ENCODE measurements around the gene LAMC1. TPM values are rescaled to one million over a fixed set of nuclear protein-coding genes. Genes with fewer than 3 reads are reported as not detected.

Gene LAMC1
- polyA plus RNA-seq, 1 donor from 2014 or later = 5.5 TPM

DNA sequence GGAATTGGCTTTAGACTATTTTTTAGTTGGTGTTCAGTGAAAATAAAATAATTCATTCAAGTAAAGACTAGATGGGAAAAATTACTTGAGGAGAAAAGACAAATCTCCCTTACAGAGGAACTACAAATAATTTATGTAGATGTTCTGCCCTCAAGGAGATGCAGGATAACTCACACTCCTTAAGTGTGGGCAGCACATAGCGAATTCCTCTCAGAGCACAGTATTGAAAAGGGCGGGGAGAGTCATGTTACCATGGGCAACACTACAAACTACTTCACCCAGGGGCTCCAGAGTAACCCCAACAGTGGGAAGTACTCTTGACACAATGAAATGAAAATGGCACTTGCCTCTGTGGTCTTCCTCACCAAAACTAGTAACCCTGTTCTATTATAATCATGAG lies 142.2 kb downstream of the LAMC1 start:
- H3K9me3 Mint-ChIP-seq = no peaks in the 10 kb centered on the region
- no peaks in the 10 kb centered on the region for H3K27me3 Mint-ChIP-seq
- H3K36me3 Mint-ChIP-seq = no peaks in the 10 kb centered on the region
- no peak overlapping the region for H3K4me3 Mint-ChIP-seq
- no peaks in the 10 kb centered on the region for H3K4me1 Mint-ChIP-seq
- H3K27ac Mint-ChIP-seq = no peak overlapping the region

- Mint-ChIP-seq H3K27ac (no peak overlapping the region), H3K9me3 (no peaks in the 10 kb centered on the region), H3K27me3 (peaks cover under 1% of the 10 kb centered on the region), H3K4me3 (no peak overlapping the region), H3K4me1 (no peaks in the 10 kb centered on the region), H3K36me3 (no peaks in the 10 kb centered on the region)
Measured at GRCh38 chr1:183166454-183166853, 143.2 kb downstream of the LAMC1 start.

DNA sequence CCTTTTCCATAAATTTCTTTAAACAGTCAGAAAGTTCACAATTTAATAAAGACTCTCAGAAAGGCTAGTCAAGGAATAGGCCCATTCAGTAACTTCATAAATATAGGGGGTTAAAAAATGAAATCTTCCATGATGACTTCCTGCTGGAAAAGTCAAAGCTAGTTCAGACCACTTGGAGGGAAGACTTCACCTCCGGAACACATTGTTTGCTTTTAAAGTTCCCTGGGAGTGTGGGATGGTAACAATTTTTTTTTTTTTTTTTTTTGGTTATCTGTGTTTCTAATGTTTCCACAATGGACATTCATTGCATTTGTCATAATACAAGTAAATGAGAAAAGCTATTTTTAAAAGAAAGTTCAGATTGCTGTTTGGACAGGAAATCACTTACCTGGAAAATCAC lies 144.5 kb downstream of the LAMC1 start:
- H3K4me1 Mint-ChIP-seq = no peaks in the 10 kb centered on the region
- H3K9me3 Mint-ChIP-seq = no peaks in the 10 kb centered on the region
- H3K27ac Mint-ChIP-seq = no peak overlapping the region
- peaks cover 7% of the 10 kb centered on the region for H3K27me3 Mint-ChIP-seq
- no peak overlapping the region for H3K4me3 Mint-ChIP-seq
- H3K36me3 Mint-ChIP-seq = no peaks in the 10 kb centered on the region

GRCh38 chr1:183168308-183168707 lies 145.1 kb downstream of the LAMC1 start:
- H3K4me1 Mint-ChIP-seq = no peaks in the 10 kb centered on the region
- H3K9me3 Mint-ChIP-seq = no peaks in the 10 kb centered on the region
- no peaks in the 10 kb centered on the region for H3K36me3 Mint-ChIP-seq
- no peak overlapping the region for H3K27ac Mint-ChIP-seq
- no peak overlapping the region for H3K4me3 Mint-ChIP-seq
- peaks cover 7% of the 10 kb centered on the region for H3K27me3 Mint-ChIP-seq

DNA sequence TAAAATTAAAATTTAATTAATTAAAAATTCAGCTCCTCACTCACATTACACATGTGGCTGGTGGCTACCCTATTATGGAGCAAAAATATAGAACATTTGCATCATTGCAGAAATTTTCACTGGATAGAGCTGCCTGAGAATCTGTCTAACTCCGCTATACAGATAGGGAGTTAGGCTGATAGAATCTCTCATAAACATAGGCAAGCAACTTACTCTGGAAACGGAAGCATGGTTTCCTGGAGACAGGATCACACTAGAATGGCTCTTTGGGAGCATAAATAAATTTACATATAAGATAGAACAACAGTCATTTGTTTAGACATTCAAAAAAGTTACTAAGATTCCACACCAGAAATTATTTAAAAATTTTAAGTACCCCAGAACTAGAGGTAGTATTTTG lies 150.6 kb downstream of the LAMC1 start:
- no peaks in the 10 kb centered on the region for H3K36me3 Mint-ChIP-seq

DNA sequence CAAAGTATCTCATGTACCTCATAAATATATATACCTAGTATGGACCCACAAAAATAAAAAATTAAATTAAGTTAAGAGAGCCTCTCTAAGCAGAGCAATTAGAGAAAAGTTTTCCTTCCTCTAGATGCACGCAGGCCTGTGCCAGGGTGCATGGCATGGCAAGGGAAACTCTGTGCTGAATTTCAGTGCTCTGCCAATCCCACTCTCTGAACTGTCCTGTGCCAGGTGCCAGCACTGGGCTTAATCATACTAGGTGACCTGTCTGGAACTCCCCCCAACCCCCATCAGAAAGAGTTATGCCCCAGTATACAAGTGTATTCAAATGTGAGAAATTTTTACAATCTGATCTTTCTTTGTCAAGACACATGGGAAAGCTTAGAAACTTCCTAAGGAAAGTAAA lies 152.4 kb downstream of the LAMC1 start:
- no peak overlapping the region for H3K27ac Mint-ChIP-seq

More for the DNA sequence above, 150.6 kb downstream of the LAMC1 start:
- no peaks in the 10 kb centered on the region for H3K4me1 Mint-ChIP-seq
- no peak overlapping the region for H3K4me3 Mint-ChIP-seq
- no peak overlapping the region for H3K27ac Mint-ChIP-seq
- peaks cover 1 to 6% (median 1%) of the 10 kb centered on the region in 3 donors for H3K9me3 Mint-ChIP-seq
- peaks cover 7% of the 10 kb centered on the region for H3K27me3 Mint-ChIP-seq

DNA sequence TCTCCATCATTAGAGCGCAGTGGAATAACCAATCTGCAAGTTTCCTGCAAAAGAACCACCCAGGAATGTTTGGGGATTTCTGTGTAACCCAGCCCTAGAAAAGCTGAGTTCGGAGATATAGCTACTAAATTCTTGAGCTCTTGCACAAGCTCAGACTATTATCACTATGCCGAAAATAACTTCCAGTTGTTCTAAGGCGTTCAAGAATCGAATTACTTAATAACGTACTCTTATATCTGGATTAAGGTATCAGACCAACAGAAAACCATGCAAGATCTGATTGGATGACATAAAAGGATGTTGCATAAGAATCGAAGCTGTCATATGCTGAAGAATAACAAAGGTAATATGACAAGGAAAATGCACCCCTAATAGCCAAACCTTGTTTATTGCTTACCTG lies 155.3 kb downstream of the LAMC1 start:
- Mint-ChIP-seq H3K36me3 (no peaks in the 10 kb centered on the region), H3K4me1 (peaks cover 7 to 12% (median 11%) of the 10 kb centered on the region in 3 donors), H3K27me3 (no peaks in the 10 kb centered on the region), H3K9me3 (peaks cover 1 to 6% (median 1%) of the 10 kb centered on the region in 3 donors), H3K4me3 (no peak overlapping the region), H3K27ac (no peak overlapping the region)

More for the DNA sequence above, 152.4 kb downstream of the LAMC1 start:
- H3K4me3 Mint-ChIP-seq = no peak overlapping the region
- H3K27me3 Mint-ChIP-seq = peaks cover 7% of the 10 kb centered on the region
- H3K36me3 Mint-ChIP-seq = no peaks in the 10 kb centered on the region
- H3K4me1 Mint-ChIP-seq = peaks cover 4 to 6% (median 6%) of the 10 kb centered on the region in 3 donors
- peaks cover 1 to 6% (median 1%) of the 10 kb centered on the region in 3 donors for H3K9me3 Mint-ChIP-seq

DNA sequence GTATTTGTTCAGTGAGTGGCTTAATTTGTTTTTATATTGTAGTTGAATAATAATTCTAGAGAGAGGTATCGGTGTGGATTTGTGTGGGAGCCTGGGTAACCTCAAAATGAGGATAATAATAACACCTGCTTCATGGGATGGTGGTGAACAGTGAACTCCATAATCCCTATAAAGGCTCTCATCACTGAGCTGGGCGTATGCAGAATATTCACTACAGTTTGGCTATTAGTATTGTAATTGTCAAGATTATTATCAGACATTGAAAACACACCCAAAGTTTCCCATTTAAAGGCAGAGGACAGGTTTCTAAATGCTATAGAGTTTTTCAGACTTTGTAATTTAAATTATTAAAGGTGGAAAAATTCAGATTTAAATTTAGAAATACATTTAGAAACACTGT lies 155.8 kb downstream of the LAMC1 start:
- peaks cover 7 to 12% (median 11%) of the 10 kb centered on the region in 3 donors for H3K4me1 Mint-ChIP-seq

GRCh38 chr1:183180218-183180617 lies 157.0 kb downstream of the LAMC1 start:
- H3K9me3 Mint-ChIP-seq = no peaks in the 10 kb centered on the region
- H3K27ac Mint-ChIP-seq = no peak overlapping the region
- H3K4me3 Mint-ChIP-seq = peak overlapping the region in 1 of 4 donors; percentile 71
- H3K36me3 Mint-ChIP-seq = no peaks in the 10 kb centered on the region
- H3K27me3 Mint-ChIP-seq = no peaks in the 10 kb centered on the region
- peaks cover 7 to 12% (median 11%) of the 10 kb centered on the region in 3 donors for H3K4me1 Mint-ChIP-seq

More for the DNA sequence above, 155.8 kb downstream of the LAMC1 start:
- no peak overlapping the region for H3K27ac Mint-ChIP-seq
- no peaks in the 10 kb centered on the region for H3K27me3 Mint-ChIP-seq
- no peak overlapping the region for H3K4me3 Mint-ChIP-seq
- H3K9me3 Mint-ChIP-seq = peaks cover 1 to 6% (median 1%) of the 10 kb centered on the region in 3 donors
- H3K36me3 Mint-ChIP-seq = no peaks in the 10 kb centered on the region

DNA sequence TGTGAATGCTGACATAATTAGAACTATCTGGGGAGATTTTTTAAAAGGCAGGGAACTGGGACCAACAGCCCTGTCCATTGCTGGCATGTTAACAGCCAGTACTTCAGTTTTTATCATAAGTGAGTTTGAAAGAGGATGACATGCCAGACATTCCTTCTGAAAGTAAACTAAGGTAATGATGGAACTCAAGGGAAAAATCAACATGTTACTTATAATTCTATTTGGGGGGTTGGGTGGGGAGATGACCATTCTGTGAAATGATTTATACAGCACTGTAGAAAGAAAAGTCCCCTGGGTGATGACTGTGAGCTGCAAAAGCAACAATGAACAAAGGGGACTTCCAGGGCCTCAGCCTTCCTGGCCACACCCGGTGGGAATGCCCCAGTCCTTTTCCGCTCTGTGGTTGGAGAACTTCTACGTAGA lies 157.4 kb downstream of the LAMC1 start:
- Mint-ChIP-seq H3K27ac (peak overlapping the region in 1 of 3 donors; percentile 31), H3K9me3 (no peaks in the 10 kb centered on the region), H3K4me1 (peaks cover 7 to 12% (median 11%) of the 10 kb centered on the region in 3 donors), H3K27me3 (peaks cover 2% of the 10 kb centered on the region), H3K4me3 (peak overlapping the region in 1 of 4 donors; percentile 71), H3K36me3 (no peaks in the 10 kb centered on the region)

DNA sequence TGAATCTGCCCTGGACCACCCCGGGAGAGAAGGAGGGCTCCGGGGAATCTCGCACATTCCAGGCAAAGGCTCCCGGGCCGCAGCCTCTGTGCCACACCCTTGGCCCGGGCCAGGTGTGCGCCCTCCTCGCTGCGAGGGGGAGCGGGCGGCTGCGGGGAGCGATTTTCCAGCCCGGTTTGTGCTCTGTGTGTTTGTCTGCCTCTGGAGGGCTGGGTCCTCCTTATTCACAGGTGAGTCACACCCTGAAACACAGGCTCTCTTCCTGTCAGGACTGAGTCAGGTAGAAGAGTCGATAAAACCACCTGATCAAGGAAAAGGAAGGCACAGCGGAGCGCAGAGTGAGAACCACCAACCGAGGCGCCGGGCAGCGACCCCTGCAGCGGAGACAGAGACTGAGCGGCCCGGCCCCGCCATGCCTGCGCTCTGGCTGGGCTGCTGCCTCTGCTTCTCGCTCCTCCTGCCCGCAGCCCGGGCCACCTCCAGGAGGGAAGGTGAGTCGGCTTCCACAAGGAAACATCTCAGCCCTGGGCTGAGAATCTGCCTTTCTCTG lies 162.8 kb downstream of the LAMC1 start, which contains the start of gene LAMC2:
Gene LAMC2 (plus strand): TSS at position 324 of the 550 bp plus-strand sequence. CDS start 89 bp downstream, at position 413.
- H3K9me3 Mint-ChIP-seq = no peaks in the 10 kb centered on the region
- H3K27me3 Mint-ChIP-seq = peaks cover 12% of the 10 kb centered on the region
- no peak within 1 kb of the TSS for H3K27ac Mint-ChIP-seq
- H3K4me3 Mint-ChIP-seq = no peak within 1 kb of the TSS
- H3K4me1 Mint-ChIP-seq = peaks cover 0 to 2% (median 1%) of the 10 kb centered on the region in 3 donors
- no peaks in the 10 kb centered on the region for H3K36me3 Mint-ChIP-seq

- Mint-ChIP-seq H3K27ac (no peak overlapping the region), H3K4me3 (no peak overlapping the region), H3K36me3 (no peaks in the 10 kb centered on the region), H3K4me1 (no peaks in the 10 kb centered on the region), H3K27me3 (peaks cover 15% of the 10 kb centered on the region), H3K9me3 (no peaks in the 10 kb centered on the region)
Measured at GRCh38 chr1:183186841-183187240, 163.6 kb downstream of the LAMC1 start.

DNA sequence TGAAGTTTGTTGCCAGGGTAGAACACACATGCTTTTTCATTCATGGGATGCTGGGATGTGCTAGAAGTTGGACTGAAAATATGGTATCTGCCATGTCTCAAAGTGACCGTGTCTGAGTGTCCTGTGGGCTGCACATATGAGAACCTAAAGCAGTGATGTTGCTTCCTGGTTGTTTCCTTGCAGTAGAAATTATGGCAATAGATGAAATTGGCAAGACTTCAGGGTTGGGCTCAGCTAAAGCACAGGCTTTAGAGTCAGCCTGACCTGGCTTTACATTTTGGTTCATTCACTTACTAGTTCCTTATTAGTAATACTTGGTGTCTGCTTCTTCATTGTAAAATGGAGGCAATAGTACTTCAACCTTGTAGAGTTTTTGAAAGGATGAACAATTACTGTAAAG lies 165.0 kb downstream of the LAMC1 start:
- Mint-ChIP-seq H3K27me3 (peaks cover 18% of the 10 kb centered on the region), H3K27ac (no peak overlapping the region), H3K4me3 (no peak overlapping the region), H3K9me3 (no peaks in the 10 kb centered on the region), H3K4me1 (no peaks in the 10 kb centered on the region), H3K36me3 (no peaks in the 10 kb centered on the region)

GRCh38 chr1:183191833-183192232 lies 168.6 kb downstream of the LAMC1 start:
- H3K27me3 Mint-ChIP-seq = peaks cover 6% of the 10 kb centered on the region
- H3K36me3 Mint-ChIP-seq = no peaks in the 10 kb centered on the region
- H3K4me3 Mint-ChIP-seq = no peak overlapping the region
- no peak overlapping the region for H3K27ac Mint-ChIP-seq
- H3K4me1 Mint-ChIP-seq = peaks cover 0 to 2% (median 0%) of the 10 kb centered on the region in 3 donors
- no peaks in the 10 kb centered on the region for H3K9me3 Mint-ChIP-seq

DNA sequence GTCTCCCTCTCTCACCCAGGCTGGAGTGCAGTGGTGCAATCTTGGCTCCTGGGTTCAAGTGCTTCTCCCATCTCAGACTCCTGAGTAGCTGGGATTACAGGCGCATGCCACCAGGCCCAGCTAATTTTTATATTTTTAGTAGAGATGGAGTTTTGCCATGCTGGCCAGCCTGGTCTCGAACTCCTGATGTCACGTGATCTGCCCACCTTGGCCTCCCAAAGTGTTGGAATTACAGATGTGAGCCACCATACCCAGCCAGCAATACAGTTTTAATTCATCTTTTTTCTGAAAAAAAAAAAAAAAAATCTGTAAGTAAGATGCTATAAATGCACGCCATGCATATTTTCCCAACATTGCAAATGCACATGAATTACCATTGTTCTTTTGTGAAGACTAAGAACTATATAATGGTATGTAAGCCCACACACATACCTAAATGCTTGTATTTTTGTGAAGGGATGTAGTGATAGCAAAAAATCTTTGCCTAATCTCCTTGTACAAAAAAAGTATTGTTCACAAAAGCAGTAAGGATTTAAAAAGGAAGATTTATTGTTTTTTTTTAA lies 170.8 kb downstream of the LAMC1 start:
- peaks cover 12% of the 10 kb centered on the region for H3K27me3 Mint-ChIP-seq
- peaks cover 0 to 2% (median 0%) of the 10 kb centered on the region in 3 donors for H3K4me1 Mint-ChIP-seq
- no peaks in the 10 kb centered on the region for H3K9me3 Mint-ChIP-seq
- H3K36me3 Mint-ChIP-seq = no peaks in the 10 kb centered on the region
- H3K27ac Mint-ChIP-seq = no peak overlapping the region
- no peak overlapping the region for H3K4me3 Mint-ChIP-seq
